GM21360 (cell line): ENCODE measurements around the gene RPS6KA6.
"Not testable (repeated sequence)": the region's sequence is repeated elsewhere in the genome, so short reads cannot be mapped to it uniquely, and the experiment has no call there.

Source experiments
- ATAC-seq: cut with Tn5 transposase; IDR thresholded peaks from one replicate; pipeline ENCODE4 v1.9.1; 2021; ENCODE audit warnings: mild to moderate bottlenecking, moderate library complexity; ENCODE audit not compliant: unreplicated experiment

Gene RPS6KA6

GRCh38 chrX:84165711-84166110 lies 22.3 kb downstream of the RPS6KA6 start:
- ATAC-seq = no peak

- no peak for ATAC-seq
Observed at GRCh38 chrX:84162401-84162800, 25.6 kb downstream of the RPS6KA6 start.

- no peak for ATAC-seq
Observed at GRCh38 chrX:84161641-84162040, 26.4 kb downstream of the RPS6KA6 start.

- ATAC-seq = no peak
Observed at GRCh38 chrX:84160736-84161135, 27.3 kb downstream of the RPS6KA6 start.

- ATAC-seq = no peak
Observed at GRCh38 chrX:84156821-84157220, 31.2 kb downstream of the RPS6KA6 start.

- no peak for ATAC-seq
Observed at GRCh38 chrX:84155938-84156337, 32.1 kb downstream of the RPS6KA6 start.

- no peak for ATAC-seq
Observed at GRCh38 chrX:84153538-84153937, 34.5 kb downstream of the RPS6KA6 start.

- no peak for ATAC-seq
Observed at GRCh38 chrX:84144991-84145390, 43.0 kb downstream of the RPS6KA6 start.

GRCh38 chrX:84144281-84144680 lies 43.7 kb downstream of the RPS6KA6 start:
- no peak for ATAC-seq

GRCh38 chrX:84133023-84133422 lies 55.0 kb downstream of the RPS6KA6 start:
- no peak for ATAC-seq

GRCh38 chrX:84123585-84123984 lies 64.4 kb downstream of the RPS6KA6 start:
- no peak for ATAC-seq

- no peak for ATAC-seq
Observed at GRCh38 chrX:84118769-84119168, 69.2 kb downstream of the RPS6KA6 start.

GRCh38 chrX:84118315-84118714 lies 69.7 kb downstream of the RPS6KA6 start:
- no peak for ATAC-seq

- ATAC-seq = no peak
Observed at GRCh38 chrX:84108584-84108983, 79.4 kb downstream of the RPS6KA6 start.

- no peak for ATAC-seq
Observed at GRCh38 chrX:84099120-84099519, 88.9 kb downstream of the RPS6KA6 start.

- not testable (repeated sequence) for ATAC-seq
Observed at GRCh38 chrX:84079479-84080197, 108.4 kb downstream of the RPS6KA6 start.

GRCh38 chrX:84078991-84079390 lies 109.0 kb downstream of the RPS6KA6 start:
- no peak for ATAC-seq

GRCh38 chrX:84064814-84065213 lies 123.2 kb downstream of the RPS6KA6 start:
- no peak for ATAC-seq

GRCh38 chrX:84064164-84064563 lies 123.8 kb downstream of the RPS6KA6 start:
- no peak for ATAC-seq

GRCh38 chrX:84047339-84047738 lies 140.7 kb downstream of the RPS6KA6 start:
- no peak for ATAC-seq

GRCh38 chrX:84046403-84046984 lies 141.5 kb downstream of the RPS6KA6 start:
- peak; percentile 98 for ATAC-seq

GRCh38 chrX:84044051-84044450 lies 143.9 kb downstream of the RPS6KA6 start:
- ATAC-seq = no peak
